ENCODE results near the gene ANKRD28.
"Not testable (repeated sequence)": the region's sequence is repeated elsewhere in the genome, so short reads cannot be mapped to it uniquely, and the experiment has no call there.

Gene ANKRD28

DNA sequence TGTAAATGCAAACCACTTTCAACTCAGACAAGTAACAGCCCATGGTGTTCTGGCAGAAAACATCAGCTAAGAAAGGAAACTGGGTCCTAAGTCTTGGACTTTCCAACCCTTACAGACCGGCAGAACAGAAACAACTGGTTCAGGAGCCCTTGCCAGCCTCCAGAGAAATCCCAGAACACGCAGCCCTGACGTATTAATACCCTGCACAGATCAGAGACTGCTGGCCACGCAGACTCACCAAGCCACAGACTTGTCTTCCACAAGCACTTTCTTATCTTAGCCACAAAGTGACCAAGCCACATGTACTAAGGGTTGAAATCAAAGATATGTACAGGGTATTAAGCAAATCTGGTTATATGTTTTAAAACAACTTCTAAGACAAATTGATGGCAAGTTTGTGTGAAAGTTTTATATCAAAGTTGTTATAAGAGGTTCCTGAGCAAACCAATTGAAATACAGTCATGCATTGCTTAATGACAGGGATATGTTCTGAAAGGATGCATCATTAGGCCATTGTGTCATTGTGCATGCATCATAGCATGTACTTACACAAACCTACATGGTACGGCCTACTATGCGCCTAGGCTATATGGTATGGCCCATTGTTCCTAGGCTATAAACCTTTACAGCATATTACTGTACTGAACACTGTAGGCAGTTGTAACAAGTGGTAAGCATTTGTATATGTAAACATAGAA lies 159.4 kb downstream of the ANKRD28 start:
- DNase-seq (ENCODE audit: low spot score) (no peak), FAIRE-seq (peak; percentile 58)

DNA sequence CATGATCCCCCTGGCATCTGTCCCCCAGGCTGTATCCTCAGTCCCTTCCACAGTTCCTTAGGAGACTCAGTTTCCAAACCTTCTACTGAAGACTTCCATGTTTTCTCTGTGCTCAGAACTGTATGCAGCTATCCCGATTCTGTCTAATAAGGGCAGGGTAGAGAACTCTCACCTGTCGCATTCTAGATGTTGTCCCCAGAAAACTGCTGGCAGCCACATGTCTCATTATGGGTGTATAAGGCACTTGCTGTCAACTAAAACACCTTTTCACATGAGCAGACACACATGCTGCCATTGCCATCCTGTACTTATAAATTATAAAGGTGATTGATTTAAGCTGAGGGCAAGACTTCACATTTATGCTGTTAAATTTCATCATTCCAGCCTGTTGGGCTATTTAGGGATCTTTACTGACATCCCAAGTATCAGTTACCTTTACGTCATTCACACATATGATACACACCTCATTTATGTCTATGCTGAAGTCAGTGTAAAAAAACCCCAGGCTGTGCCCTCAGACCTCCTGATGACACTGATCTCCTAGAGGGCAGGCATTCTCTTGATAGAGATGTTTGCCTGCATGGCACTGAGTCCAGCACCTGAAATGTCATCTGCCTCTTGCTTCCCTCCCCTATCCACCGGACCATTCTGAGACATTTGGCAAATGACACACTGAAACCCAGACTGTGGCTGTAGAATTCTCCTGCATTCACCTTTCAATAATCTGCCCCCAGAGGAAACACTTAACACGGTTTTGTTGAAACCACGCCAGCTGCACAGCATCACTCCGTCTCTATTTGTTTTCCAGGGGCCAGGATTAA lies 160.4 kb downstream of the ANKRD28 start:
- FAIRE-seq, result no peak

DNA sequence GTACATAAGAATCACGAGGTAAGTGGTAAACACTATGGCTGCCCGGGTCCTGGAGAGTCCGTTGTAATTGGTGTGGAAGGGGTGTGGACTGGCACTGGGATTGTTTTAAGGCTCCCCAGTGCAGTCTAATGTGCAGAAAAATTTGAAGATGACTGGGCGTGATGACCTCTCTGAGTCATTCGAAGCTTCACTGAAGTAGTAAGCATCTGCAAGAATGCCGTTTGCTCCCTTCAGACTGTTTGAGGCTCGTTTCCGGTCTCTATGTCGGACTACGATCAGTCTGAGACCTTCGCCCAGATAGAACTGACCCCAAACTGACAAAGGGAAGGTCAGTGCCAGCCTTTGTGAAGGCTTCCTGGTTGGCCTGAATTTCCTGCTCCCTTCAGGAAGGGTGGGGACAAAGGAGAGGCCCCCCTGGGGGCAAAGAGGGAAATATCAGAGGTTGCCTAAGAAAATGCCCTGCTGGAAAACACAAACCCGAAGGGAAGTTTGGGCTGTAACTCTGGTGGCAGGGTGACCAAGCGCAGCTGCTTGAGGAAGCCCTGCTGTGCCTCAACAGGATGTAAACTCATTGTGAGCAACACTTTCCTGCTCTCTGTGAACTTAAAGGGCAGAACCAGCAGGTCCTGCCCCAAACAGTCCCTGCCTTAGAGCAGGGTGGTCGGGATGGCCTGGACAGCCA lies 161.6 kb downstream of the ANKRD28 start:
- FAIRE-seq, result no peak
- peak; percentile 75 for DNase-seq (ENCODE audit: low spot score)

More for the DNA sequence above, 160.4 kb downstream of the ANKRD28 start:
- no peak for DNase-seq (ENCODE audit: low spot score)

DNA sequence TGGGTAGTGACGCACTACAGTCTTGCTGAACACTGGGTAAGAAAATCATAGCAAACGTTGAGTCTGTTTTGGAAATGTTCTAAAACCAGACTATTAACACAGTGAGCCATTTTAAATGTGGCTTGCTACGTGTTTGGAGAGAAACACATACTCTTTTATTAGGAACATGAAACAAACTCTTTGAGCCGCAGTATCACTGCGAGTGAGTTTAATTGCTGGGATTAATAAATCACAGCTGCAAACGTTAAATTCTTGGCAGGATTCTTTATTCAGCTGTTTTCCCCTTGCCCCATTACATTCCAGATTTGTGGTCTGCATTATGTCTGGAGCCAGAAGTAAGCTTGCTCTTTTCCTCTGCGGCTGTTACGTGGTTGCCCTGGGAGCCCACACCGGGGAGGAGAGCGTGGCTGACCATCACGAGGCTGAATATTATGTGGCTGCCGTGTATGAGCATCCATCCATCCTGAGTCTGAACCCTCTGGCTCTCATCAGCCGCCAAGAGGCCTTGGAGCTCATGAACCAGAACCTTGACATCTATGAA lies 162.6 kb downstream of the ANKRD28 start:
- DNase-seq (ENCODE audit: low spot score) (no peak), FAIRE-seq (no peak)

DNA sequence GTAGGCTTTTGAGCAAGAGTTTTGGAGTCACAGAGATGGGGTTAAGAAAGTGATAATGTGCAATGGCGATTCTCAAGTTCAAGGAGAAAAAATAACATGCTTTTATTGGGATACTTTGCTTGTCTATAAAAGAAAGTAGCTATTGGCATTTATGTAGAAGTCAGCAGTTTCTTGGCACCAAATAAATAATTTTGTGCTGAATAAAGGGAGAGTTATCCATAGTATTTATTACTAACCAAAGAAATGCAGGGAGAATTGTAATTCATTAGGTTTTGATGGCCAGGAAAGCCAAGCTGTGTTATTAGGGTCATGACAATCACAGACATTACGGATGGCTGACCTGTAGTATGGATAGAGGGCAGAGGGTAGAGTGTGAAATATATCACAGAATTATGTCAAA lies 163.1 kb downstream of the ANKRD28 start:
- FAIRE-seq, result no peak
- no peak for DNase-seq (ENCODE audit: low spot score)

DNA sequence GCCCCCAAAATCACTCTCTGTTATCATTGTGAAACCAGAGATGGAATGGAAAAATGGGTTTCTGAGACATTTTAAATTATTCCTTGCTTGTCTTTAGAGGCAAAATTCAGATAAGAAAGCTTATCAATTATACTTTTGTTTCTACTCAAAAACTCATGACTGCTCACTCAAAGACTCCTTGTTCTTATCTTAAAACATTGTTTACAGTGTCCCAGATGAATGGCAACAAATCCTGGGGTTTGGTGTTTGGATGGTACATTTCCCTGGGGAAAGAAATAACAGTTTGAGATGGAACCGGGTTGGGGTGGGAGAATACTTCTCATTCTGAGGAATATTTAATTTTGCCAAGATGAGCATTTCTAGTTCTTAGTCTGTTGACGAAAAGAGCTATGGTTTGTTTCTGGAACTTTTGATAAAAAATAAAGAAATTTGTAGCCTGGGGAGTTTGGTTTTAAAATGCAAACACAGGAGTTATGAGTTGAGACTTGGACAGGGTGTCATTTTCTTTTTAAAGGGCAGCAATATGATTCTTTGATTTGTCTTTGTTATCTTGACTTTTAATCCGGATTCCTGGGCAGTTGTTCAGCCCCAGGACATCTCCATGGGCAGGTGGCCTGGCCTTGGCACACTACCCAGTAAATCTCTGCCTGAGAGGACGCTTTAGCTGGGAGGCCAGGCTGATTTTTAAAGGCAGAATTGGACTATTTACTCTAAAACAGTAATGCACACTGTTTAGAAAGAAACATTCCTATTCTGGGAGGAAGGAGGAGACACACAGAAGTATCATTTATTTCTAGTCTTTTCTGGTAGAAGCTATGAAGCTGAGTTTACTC lies 163.8 kb downstream of the ANKRD28 start:
- no peak for FAIRE-seq
- no peak for DNase-seq (ENCODE audit: low spot score)

DNA sequence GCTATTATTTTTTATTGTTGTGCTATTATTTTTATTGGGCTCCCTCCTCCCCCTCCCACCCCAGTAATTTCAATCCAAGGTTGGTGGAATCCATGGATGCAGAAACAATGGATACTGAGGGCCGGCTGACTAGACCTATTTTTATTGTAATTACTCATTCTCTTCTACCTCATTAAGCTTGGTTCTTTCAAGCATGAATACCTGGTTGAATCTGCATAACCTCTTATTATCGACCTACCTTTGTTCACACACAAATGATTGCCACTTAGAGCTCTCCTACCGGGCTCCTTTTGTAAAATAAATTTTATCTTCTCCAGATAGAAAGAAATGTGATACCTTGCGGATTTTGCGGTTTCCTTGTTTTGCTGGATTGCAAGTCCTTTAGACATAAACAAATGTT lies 164.6 kb downstream of the ANKRD28 start:
- FAIRE-seq, result no peak
- no peak for DNase-seq (ENCODE audit: low spot score)

DNA sequence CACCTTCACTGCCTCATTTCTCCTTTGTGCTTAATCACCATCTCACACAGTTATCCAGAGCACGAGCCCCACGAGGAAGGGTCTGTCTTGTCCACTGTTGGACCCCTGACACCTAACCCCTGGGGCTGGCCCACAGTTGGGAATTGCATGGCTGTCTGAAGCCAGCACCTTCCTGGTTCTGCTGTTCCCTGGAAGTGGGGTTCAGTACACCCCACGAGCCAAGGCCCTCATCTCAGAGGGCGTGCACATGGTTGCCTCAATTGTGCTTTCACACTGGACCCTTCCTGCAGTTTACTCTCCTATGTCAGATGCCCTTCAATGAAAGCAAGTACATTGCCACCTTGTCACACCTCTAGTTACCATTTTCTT lies 165.6 kb downstream of the ANKRD28 start:
- DNase-seq (ENCODE audit: low spot score), result no peak
- no peak for FAIRE-seq

DNA sequence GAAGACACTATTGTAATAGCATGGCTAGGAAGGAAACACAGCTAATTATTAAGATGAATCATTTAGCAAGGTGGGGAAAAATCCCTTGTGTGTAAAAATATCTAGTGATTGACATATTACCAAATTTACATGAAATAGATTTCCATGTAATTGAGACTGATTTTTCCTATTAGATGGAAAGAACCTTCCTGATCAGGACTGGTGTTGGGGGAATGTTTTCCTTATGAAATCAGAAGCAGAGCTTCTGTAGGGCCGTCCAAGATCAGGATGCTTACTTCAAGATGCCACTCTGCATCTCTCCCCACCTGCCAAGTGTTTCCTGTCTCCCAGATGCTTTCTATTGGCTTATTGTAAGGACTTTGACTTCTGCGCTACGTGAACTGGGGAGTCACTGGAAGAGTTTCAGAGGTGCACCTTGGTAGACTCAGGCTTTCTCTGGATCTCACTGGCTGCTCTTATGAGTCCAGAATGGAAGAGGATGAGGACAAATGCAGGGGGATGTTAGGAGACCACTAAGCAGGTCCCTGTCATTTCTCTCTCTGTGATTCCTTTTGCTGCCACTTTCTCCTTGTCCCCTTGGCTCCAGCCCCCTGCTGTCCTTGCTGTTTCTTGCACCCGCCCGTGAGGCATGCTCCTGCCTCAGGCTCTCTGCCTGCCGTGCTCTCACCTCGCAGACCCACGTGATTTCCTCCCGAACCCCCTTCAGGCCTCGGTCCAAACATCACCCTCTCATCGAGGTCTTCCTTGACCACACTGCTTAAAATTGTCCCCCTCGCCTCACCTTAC lies 166.2 kb downstream of the ANKRD28 start:
- DNase-seq (ENCODE audit: low spot score), result no peak
- FAIRE-seq, result no peak

DNA sequence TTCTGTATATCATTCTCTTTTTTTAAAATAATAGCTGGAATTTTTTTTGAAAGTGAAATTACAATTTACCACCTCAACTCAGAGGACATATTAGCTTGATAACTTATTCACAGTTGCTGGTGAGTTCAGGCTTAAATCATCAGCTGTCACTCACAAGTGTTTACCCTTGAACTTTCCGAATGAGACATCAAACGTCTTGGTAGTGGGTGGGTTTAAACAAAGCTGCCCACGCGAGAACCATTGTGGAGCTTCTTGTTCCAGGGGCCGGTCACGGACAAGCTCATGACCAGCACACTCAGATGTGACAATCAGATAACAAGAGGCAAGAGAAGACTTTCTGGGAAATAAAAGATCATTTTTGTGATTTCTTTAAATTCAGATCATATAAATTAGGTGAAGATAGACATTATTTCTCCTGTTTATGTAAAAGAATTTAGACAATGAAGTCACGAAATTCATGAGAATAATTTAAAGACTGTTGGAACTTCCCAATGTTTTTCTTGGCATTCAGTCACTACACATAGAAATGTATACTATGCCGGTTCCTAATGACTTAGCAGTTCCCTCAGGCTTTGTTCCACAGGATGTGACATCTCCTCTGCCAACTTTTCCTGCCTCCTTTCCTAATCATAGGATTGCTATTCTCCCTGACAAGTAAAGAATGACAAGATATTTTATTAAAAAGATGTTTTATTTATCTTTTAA lies 167.0 kb downstream of the ANKRD28 start:
- no peak for DNase-seq (ENCODE audit: low spot score)
- no peak for FAIRE-seq

DNA sequence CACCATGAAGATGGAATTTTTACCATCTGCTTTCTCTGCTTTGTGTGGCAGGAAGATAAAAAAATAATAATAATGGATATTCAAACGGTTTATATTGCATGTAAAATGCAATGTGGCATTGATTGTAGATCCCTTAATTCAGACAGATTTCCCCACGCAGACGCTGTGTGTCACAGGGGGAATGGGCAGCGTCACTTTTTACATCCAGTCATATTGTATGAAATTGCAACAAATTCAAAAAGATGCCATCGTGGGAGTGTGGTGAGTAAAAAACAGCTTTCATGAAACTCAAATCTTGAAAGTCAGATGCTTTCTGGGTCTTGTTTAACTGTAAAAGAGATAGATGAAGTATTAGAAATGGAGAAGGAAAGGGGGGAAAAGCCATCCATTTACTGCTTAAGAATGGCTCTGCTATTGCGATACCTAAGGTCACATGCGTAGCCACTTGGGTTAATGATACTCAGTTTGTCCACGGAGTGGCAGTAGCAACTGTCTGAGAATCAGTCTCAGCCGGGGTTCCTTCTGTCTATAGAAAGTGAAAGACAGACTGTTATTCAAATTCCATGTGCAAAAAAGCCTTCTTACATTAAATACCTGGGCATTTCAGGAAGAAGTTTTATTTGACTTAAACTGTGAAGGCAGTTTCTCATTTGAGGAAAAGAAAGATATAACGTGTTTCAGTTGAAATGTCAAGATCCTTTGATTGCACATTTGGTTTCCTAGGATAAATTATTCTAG lies 167.8 kb downstream of the ANKRD28 start:
- no peak for FAIRE-seq
- DNase-seq (ENCODE audit: low spot score), result peak; percentile 76

DNA sequence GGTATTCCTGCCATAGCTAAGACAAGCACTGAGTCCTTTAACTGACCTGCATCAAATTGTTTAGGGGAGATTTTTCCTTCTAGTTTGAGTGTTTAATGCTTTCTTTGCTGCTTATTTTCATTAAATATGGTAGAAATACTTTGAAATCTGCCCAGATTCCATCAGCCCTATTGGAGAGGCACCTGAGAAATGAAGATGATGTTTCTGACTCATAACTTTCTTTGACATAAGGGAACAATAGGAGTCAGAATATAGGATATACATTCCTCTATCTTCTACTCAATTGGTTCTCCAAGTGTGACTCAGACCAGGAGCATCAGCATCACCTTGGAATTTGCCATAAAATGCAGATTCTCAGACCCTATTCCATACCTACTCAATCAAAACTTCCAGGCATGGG lies 168.8 kb downstream of the ANKRD28 start:
- no peak for FAIRE-seq
- no peak for DNase-seq (ENCODE audit: low spot score)

DNA sequence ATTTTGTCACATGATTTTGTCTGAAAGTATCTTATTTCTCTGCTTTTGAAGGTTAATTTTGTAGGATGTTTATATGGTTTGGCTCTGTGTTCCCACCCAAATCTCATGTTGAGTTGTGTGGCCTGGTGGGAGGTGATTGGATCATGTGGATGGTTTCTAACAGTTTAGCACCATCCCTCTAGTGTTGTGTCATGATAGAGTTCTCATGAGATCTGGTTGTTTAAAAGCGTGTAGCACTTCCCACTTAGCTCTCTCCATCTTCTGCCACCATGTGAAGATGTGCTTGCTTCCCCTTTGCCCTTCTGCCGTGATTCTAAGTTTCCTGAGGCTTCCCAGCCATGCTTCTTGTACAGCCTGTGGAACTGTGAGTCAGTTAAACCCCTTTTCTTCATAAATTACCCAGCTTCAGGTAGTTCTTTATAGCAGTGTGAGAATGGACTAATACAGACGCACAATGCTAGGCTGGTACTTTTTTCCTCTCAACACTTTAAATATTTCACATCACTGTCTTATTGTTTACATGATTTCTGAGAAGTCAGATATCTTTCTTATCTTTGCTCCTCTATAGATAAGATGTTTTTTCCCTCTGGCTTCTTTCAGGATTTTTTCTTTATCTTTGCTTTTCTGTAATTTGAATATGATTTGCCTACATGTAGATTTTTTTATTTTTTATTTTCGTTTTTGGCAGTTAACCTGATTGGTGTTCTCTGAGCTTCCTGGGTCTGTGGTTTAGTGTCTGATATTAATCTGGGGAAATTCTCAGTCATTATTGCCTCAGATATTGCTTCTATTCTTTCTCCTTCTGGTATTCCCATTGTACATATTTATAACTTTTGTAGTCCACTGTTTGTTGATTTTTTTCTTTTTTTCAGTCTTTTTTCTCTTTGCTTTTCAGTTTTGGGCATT lies 174.0 kb downstream of the ANKRD28 start:
- FAIRE-seq, result no peak

DNA sequence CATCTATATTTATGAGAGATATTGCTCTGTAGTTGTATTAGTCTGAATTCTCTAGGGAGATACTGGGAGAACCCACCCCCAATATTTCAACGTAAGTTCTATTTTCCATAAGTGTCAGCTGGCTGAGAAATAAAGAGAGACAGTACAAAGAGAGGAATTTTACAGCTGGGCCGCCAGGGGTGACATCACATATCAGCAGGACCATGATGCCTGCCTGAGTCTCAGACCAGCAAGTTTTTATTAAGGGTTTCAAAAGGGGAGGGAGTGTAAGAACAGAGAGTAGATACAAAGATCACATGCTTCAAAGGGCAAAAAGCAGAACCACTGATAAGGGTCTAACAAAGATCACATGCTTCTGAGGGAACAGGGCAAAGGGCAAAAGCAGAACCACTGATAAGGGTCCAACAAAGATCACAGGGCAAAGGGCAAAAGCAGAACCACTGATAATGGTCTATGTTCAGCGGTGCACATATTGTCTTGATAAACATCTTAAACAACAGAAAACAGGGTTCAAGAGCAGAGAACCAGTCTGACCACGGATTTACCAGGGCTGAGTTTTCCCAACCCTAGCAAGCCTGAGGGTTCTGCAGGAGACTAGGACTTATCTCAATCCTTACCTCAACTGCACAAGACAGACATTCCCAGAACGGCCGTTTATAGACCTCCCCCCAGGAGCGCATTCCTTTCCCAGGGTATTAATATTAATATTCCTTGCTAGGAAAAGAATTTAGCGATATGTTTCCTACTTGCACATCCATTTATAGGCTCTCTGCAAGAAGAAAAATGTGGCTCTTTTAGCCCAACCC lies 177.9 kb downstream of the ANKRD28 start:
- FAIRE-seq; DNase-seq (ENCODE audit: low spot score): not testable (repeated sequence)

More for the DNA sequence above, 174.0 kb downstream of the ANKRD28 start:
- DNase-seq (ENCODE audit: low spot score), result no peak

Measured in urothelium cell line (cell line).